ENCODE measurements around the gene PPP1R12B.
"Not testable (repeated sequence)": the region's sequence is repeated elsewhere in the genome, so short reads cannot be mapped to it uniquely, and the experiment has no call there.

PPP1R12B gene

DNA sequence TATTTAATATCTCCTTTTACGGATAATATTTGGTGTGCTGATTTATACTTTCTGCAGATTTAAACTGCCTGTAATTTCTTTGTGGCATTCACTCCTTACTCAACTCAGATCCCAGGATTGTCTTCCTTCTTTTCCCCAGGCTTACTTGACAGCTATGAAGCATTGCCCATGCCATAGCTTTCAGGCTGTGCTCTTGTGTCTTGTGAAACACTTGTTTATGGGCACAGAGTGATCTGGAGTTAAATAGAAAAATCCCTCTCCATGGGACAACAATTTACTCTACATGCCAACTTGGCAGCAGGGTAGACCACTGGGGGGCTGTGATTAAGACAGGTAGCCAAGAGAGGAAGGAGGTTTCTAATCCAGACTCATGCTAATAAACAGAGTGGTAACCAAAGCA, 57.4 kb downstream of the PPP1R12B start:
- DNase-seq (ENCODE audit: low read depth) = no peak

DNA sequence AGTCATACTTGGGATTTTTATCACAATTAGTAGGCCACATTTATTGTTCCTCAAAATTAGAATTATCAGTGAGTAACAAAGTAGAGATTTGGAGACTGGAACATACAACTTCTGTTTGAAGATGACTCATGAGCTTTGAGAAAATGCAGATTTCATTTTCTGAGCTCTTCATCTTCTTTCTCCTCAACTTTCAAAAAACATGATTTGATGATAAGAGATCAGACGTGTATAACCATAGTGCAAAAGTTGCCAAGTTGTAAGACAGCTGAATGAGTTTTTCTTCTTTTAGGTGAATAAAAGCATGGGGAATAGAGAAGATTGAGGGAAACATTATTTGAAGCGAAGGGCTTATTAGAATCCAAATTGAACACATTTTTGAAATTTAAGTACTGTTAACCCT, 58.4 kb downstream of the PPP1R12B start:
- not testable (repeated sequence) for DNase-seq (ENCODE audit: low read depth)

DNA sequence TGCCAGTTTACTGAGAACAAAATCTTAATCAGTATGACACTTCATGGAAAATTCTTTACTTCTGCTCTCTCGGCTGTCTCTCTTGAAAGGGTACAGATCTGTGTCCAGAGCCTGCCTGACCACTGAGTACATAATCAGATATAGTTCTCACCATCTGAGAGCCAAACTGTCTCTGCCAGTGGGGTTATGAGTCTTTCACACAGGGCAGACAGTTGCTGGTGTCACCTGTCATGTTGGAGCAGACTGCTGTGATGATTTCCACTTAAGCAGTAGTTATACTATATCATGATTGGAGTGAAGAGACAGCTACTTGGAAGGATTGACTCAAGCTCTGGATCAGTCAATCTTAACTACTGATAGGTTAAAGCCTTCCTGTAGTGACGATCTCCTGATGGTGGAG, 58.9 kb downstream of the PPP1R12B start:
- DNase-seq (ENCODE audit: low read depth) = not testable (repeated sequence)

DNA sequence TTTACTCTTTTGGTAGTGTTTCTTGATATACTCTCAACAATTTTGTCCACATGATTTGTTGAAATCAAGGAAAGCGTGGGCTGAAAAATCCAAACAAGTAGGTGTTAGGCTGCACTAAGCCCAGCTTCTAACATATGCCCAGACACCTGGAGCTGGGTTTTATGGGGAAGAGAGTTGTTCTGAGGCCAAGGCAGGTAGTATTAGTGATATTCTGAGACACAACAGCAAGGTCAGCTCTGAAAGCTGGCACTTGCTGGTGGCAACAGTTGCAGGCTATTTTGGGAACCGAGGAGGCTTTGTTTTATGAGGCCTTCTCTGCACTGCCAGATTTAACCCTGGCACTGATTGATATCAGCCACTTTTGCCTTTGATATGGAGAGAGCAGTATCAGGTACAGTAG, 61.8 kb downstream of the PPP1R12B start:
- not testable (repeated sequence) for DNase-seq (ENCODE audit: low read depth)

DNA sequence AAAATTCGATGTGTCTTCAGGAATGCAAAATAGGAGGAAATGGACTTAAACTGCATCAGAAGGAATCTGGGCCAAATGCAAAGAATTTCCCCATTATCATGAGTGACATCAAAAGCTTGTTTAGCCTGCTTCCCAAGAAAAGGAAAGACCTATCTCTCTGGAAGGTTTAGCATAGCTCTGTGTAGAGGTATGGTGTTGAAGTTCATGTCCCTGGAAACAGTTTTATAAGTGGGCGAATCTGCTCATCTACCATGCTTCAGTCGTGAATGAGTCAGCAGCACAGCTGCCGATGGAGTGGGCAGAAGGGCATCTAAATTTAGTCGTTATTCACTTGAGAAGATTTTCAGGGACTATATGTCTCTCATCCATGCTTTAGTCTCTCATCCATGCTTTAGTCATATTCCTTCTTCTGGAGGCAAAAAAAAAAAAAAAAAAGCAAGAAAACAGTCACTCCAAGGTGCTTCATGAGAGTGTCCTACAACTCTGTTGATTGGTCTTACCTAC, 62.4 kb downstream of the PPP1R12B start:
- DNase-seq (ENCODE audit: low read depth) = not testable (repeated sequence)

DNA sequence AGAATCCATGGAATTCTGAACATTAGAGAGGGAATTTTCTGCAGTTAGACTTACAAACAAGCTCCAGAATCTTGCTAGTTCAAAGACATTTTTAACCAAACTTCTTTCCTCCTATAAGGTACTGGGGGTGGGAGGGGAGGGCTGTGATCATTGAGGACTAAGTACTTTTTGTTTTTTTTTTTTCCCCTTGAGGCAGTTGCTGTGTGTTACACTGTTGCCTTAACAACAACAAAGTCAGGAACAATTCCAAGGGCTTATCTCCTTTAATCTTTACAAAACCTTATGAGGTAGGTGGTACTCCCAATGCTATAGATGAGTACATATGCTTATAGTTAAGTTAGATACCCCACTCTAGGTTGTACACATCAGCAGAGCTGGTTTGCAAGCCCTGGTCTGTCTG, 62.9 kb downstream of the PPP1R12B start:
- DNase-seq (ENCODE audit: low read depth) = no peak

DNA sequence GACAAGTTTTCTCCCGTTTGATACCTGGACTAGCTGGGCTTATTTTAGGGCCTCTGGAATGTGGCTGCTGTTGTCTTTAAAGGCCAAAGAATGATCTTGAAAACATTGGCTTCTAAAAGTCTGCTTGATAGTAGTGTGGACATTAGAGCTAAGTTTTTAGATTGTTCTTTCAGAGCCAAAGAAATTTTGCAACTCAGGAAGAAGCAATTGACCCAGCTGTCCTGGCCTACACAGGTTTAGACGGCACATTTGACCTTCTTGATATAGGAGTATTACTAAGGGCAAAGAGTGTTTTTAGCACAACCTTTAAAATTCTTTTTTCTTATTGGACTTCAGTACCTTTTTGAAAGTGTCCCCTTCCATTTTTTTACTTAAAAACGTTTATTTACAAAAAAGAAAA, 63.9 kb downstream of the PPP1R12B start:
- DNase-seq (ENCODE audit: low read depth) = not testable (repeated sequence)

DNA sequence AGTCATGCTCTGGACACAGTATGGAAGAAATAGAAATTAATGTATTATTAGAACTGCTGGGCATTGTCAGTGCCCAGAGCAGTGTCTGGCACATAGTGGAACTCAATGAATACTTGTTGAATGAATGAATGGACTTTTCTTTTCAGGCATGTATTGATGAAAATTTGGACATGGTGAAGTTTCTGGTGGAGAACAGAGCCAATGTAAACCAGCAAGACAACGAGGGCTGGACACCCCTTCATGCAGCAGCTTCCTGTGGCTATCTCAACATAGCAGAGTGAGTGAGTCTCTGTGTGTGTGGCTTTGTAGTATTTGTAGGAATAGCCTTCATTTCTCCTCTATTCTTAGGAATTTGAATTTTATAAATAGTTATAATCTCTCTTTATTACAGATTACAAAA, 68.1 kb downstream of the PPP1R12B start:
- no peak for DNase-seq (ENCODE audit: low read depth)

DNA sequence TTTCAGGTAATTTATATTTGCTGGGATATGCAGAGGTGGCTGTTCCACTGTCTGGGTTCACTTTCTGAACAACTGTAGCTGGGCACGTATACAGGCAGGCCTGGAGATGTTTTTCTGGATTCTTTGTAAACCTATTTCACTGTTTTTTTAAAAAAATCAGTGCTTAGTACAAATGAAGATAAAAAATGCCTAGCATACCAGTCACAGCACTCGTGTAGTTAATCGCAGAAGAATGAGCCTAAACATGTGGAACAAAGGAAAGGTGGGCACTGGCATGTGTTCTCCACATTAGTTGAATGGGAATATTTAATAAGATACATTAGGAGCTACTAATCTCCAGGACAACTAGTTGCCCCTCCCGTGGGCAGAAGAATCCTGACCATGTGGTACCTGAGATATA, 68.6 kb downstream of the PPP1R12B start:
- DNase-seq (ENCODE audit: low read depth) = not testable (repeated sequence)

DNA sequence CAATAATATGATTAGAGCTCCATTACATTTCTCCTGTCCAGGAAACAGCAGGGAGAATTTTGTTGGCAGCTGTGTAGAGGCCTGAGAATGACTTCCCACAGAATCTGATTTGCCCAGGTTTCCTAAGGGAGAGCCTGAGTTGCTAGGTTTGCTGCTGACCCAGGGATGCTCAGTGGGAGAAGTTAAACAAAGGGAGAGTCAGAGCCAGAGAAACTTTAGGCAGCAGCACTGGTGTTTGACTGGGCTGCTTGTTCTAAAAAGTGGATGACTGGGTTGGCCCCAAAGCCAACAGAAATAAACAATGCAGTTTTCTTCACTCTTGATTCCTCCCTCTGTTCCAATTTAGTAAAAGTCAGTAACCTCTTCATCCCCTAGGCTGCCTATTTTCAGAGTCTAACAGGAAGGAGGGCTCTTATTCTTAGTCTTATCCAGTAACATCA, 69.3 kb downstream of the PPP1R12B start:
- not testable (repeated sequence) for DNase-seq (ENCODE audit: low read depth)

DNA sequence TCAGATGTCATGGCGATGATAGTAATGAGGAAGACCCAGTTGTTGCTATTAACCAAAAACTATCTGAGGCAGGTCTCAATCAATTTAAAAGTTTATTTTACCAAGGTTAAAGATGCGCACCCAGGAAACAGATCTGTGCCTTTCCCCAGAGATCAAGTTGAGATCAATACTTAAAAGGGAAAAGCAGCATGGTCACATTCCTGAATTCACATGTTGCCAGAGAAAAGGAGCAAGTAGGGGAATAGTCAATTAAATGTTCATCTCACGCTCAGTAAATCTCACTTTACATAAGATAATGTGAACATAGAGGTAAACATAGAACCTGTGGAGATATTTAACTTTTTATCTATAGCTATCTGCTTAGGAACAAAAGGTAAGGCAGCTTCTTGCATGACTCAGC, 71.2 kb downstream of the PPP1R12B start:
- not testable (repeated sequence) for DNase-seq (ENCODE audit: low read depth)

DNA sequence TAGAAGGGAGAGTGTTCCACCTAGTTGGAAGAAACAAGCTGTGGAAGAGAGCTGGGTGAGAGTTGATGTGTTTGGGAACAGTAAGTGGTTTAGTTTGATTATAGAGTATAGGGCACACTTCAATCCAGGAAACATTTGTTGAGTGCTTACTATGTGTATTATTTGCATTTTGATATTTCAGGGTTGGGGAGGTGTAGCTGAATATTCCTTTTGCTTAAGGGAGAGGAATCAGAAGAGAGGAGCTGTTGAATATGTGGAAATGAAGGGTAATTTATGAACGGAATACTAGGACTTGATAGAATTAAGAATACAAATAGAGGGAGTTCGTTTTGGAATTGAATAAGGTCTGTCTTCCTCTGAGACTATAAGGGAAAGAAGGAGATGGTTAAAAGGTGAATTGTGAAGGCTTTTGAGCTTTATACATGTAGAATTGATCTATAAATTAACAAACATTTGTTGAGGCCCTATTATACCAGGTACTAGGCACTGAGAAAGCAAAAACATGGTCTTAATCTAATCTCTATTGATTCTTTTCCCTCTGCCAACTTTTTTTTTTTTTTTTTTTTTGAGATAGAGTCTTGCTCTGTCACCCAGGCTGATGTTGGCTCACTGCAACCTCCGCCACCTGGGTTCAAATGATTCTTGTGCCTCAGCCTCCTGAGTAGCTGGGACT, 72.1 kb downstream of the PPP1R12B start:
- DNase-seq (ENCODE audit: low read depth) = not testable (repeated sequence)

DNA sequence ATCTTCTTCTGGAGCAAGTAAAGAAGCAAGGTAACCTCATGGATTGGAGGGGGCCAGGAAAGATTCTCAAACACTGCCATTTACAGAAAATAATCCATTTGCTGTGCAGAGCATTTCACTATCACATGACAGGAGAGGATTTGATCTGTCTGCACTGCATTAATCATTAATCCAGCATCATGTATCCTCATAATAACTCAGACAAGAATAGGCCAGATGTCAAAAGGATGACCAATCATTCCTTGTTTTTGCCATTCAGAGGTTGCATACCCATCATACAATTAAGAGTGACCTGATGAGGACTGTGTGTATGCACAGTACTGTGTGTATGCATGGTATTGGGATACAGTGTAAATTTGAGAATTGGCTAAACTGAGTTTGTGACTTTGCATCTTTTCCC, 74.2 kb downstream of the PPP1R12B start:
- not testable (repeated sequence) for DNase-seq (ENCODE audit: low read depth)

DNA sequence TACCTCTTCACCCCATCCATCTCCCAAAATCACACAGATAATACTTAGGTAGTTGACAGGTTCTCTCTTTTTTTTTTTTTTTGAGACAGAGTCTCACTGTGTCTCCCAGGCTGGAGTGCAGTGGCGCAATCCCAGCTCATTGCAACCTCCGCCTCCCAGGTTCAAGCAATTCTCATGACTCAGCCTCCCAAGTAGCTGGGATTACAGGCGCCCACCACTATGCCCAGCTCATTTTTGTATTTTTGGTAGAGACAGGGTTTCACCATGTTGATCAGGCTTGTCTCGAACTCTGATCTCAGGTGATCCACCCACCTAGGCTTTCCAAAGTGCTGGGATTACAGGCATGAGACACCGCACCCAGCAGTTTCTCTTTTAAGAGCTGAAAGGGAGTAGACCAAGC, 75.8 kb downstream of the PPP1R12B start:
- not testable (repeated sequence) for DNase-seq (ENCODE audit: low read depth)

DNA sequence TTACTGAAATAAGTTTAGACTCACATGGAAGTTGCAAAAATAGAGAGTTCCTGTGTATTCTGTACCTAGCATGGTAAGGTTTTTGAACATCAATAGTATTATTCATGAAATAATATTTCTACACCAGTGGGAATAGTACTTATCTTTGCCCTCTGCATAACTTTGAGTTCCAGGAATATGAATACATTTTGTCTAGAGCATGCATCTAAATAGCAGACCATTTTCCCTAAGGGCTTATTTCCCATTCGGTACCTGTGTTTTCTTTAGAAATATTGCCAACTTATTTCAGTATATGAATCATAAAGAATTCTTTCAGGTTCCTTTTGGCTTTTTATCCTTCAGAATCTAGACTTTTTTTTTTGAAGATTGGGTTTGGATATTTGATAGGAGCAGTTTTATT, 81.6 kb downstream of the PPP1R12B start:
- not testable (repeated sequence) for DNase-seq (ENCODE audit: low read depth)

DNA sequence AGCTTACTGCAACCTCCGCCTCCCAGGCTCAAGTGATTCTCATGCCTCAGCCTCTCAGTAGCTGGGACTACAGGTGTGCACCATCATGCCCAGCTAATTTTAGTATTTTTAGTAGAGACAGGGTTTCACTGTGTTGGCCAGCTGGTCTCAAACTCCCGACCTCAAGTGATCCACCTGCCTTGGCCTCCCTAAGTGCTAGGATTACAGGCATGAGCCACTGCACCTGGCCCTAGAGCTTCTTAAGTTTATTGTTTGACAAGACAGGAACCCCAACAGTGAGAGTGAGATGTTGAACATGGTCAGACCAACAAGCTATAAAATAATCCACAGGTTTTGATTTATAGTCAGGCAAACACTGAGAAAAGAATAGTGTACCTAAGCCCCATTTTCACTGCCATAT, 83.8 kb downstream of the PPP1R12B start:
- not testable (repeated sequence) for DNase-seq (ENCODE audit: low read depth)

DNA sequence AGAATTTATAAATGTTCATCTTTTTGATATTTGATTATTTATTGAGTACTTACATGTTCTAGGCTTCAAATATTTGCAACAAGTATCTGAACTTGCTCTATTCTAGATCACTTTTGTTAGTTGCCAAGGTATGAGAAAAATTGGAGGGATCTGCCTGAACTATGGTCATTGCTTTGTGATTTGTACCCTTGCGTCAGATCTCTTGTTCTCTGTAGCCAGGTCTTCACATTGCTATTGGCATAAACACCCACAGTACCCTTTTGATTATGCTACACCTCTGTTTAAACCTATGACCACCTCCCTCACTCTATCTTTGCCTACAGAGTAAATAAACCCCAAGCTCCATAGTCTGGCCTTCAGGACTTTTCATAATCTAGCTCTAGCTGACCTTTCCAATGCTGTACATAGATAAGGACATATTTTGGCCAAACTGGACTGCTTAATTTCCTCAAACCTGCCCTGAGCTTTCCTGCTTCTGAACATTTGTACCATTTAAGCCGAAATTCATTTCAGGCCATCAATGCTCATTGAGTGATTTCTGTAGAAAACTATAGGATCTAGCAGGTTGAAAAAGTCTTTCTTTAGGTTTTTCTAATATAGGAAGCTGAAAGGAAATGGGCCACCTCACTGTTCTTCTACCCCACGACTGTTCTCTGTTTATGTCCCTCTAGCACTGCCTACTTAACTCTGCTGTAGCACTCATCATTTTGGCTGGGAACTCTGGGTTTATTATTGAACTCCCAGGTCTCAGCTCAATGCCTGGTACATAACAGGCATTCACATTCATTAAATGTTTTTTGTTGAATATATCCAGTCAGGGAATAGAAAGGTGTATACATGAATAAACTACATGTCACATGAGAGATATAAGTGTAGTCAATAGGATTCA, 84.9 kb downstream of the PPP1R12B start:
- DNase-seq (ENCODE audit: low read depth) = no peak

DNA sequence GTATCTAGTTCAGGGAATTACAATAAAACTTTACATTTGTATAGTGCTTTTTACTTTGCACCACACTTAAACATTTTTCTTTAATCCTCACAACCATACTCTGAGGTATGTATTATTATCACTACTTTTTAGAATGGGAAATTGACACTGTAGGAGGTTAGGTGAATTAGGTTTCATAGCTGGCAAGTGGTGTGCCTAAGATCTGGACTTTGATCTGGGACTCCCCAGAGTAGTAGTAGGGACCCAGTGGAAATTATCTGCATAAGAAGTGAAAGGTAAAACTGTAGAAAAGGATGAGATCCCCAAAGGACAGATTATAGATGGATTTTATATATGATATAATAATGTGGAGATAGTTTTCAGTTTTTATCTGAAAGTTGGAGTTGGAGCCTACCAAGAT, 85.6 kb downstream of the PPP1R12B start:
- no peak for DNase-seq (ENCODE audit: low read depth)

DNA sequence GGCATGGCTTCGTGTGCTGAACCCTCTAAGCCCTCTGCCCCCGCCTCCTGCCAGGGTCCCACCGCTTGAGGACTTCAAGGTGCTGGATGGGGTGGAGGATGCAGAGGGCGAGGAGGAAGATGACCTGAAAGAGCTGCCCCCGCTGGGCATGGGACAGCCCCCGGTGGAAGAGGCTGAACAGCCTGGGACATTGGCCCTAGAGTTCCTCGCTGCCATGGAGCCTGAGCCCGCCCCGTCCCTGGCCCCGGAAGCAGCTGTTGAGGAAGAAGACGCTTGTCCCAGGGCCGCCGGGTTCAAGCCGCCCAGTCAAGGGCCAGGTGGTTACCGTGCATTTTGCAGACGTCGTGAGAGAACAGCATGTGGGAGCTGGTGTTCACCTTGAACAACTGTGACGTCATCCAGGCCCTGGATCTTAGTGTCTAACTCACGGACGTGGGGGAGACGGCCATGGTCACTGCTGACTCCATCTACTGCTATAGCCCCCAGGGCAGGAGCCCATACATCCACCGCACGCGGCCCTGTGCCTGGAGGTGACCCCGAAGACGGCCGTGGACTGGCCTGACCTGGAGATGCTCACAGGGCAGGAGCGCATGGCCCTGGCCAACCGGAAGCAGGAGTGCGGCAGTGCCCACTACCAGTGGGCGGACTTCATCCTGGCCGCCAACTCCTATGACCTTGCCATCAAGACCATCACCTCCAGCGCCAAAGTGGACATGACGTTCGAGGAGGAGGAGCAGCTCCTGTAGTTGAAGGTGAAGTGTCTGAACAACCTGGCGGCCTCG, 90.1 kb downstream of the PPP1R12B start:
- DNase-seq (ENCODE audit: low read depth) = no peak

DNA sequence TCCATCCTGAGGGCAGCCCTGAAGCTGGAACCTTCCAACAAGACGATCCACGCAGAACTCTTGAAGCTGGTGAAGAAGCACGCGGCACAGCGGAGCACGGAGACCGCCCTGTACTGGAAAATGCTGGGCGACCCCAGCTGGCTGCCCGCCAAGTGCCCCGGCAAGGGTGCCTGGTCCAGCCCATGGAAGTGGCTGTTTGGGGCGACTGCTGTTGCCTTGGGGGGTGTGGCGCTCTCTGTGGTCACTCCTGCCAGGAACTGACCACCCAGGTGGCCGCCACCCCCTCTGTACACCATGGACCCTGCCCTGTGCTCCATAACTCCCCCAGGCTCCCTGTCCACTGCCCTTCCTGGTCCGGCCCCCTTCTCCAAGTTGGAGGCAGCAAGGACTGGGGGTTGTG, 90.8 kb downstream of the PPP1R12B start:
- DNase-seq (ENCODE audit: low read depth) = no peak

DNA sequence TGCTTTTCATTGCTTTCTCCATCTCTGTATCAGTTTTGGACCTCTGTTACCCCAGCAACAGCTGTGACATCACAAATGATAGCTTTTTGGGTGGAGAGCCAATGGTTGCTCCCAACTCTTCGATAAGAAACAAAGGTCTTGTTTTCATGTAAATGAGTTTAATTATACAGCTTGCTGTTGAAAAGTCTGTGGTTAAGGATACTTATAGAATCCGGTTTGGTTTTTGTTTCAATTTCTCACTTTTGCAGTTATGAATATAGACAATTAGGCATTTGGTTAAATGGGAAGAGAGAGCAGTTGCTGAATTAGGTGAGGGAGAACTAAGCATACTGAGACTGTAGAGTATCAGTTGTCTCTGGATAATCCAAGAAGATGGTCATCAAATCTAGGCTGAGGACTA, 99.6 kb downstream of the PPP1R12B start:
- DNase-seq (ENCODE audit: low read depth) = not testable (repeated sequence)

DNA sequence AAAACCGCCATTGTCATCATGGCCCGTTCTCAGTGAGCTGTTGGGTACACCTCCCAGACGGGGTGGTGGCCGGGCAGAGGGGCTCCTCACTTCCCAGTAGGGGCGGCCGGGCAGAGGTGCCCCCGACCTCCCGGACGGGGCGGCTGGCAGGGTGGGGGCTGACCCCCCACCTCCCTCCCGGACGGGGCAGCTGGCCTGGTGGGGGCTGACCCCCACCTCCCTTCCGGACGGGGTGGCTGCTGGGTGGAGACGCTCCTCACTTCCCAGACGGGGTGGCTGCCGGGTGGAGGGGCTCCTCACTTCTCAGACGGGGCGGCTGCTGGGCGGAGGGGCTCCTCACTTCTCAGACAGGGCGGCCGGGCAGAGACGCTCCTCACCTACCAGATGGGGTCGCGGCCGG, 103.1 kb downstream of the PPP1R12B start:
- DNase-seq (ENCODE audit: low read depth) = not testable (repeated sequence)
